OCI-LY7 (cell line): Measurements from ENCODE around the gene BOLA3. TPM values are rescaled to one million over a fixed set of nuclear protein-coding genes. Genes with fewer than 3 reads are reported as not detected.

Experiments used
- Bru-seq: library from RNA; stranded (reverse); fragments of 400-500 nt; gene quantifications from one replicate; lab custom pipeline; 2021; lab: Mats Ljungman, UMichigan
- BruChase-seq, 2 experiments: library from RNA; stranded (reverse); fragments of 400-500 nt; gene quantifications; one replicate each; lab custom pipeline; 2021; lab: Mats Ljungman, UMichigan
- BruUV-seq: library from RNA; stranded (reverse); fragments of 400-500 nt; replicated peaks from 2 replicates; lab custom pipeline; 2021; lab: Mats Ljungman, UMichigan
- CTCF ChIA-PET: fragments of 300-600 bp; sonication (Branson Sonifier 250); formaldehyde crosslinking; loops from one replicate; lab custom pipeline; 2022; ENCODE audit warnings: antibody characterized with exemption; ENCODE audit not compliant: unreplicated experiment; lab: Charles Lee
- POLR2A ChIA-PET: fragments of 300-600 bp; sonication (Branson Sonifier 250); formaldehyde crosslinking; loops from one replicate; lab custom pipeline; 2022; ENCODE audit warnings: antibody characterized with exemption; lab: Charles Lee
- DNase-seq: peaks from one replicate; pipeline ENCODE4 v3.0.0-alpha.2; 2015; ENCODE audit warnings: low spot score
- H2AFZ ChIP-seq: fragments of 200-600 bp; sonication (generic), shearing (Covaris generic); 2 replicates; pipeline ENCODE4 v1.6.1; 2014; ENCODE audit warnings: mild to moderate bottlenecking, antibody characterized with exemption, low read length, moderate library complexity
- H3K27ac ChIP-seq: fragments of 200-600 bp; sonication (generic); 2 replicates; pipeline ENCODE4 v1.5.1; 2014; ENCODE audit warnings: mixed run types, low read depth, mild to moderate bottlenecking, moderate library complexity, low read length, inconsistent platforms; ENCODE audit not compliant: poor library complexity, severe bottlenecking
- H3K36me3 ChIP-seq: fragments of 200-600 bp; sonication (generic); 2 replicates; pipeline ENCODE4 v1.6.1; 2014; ENCODE audit warnings: mild to moderate bottlenecking, antibody characterized with exemption, low read length, moderate library complexity, mixed read lengths; ENCODE audit not compliant: insufficient read depth
- H3K4me1 ChIP-seq: fragments of 200-600 bp; sonication (generic); 2 replicates; pipeline ENCODE4 v1.5.1; 2014; ENCODE audit warnings: mild to moderate bottlenecking, low read length; ENCODE audit not compliant: insufficient read depth, poor library complexity, severe bottlenecking
- H3K4me2 ChIP-seq: fragments of 200-600 bp; sonication (generic); 2 replicates; pipeline ENCODE4 v1.6.1; 2014; ENCODE audit warnings: mild to moderate bottlenecking, low read length
- H3K4me3 ChIP-seq: fragments of 200-600 bp; sonication (generic); 2 replicates; pipeline ENCODE4 v1.5.1; 2014; ENCODE audit warnings: mild to moderate bottlenecking, low read depth, low read length; ENCODE audit not compliant: poor library complexity, severe bottlenecking
- H3K79me2 ChIP-seq: fragments of 200-600 bp; sonication (generic); 2 replicates; pipeline ENCODE4 v1.6.1; 2016; ENCODE audit warnings: low read depth, mild to moderate bottlenecking, low read length, moderate library complexity, mixed read lengths; ENCODE audit not compliant: insufficient read depth
- H3K9me2 ChIP-seq: fragments of 200-600 bp; sonication (generic); 2 replicates; pipeline ENCODE4 v1.6.1; 2016; ENCODE audit warnings: mild to moderate bottlenecking, low read length, mixed read lengths; ENCODE audit not compliant: insufficient read depth
- H3K9me3 ChIP-seq: fragments of 200-600 bp; sonication (generic); 2 replicates; pipeline ENCODE4 v1.6.1; 2014; ENCODE audit warnings: mild to moderate bottlenecking, mixed run types, low read length, mixed read lengths
- H4K20me1 ChIP-seq: fragments of 200-600 bp; sonication (generic); 2 replicates; pipeline ENCODE4 v1.6.1; 2014; ENCODE audit warnings: mild to moderate bottlenecking, antibody characterized with exemption, low read length, moderate library complexity, mixed read lengths; ENCODE audit not compliant: insufficient read depth
- CTCF ChIP-seq: fragments of 200-600 bp; sonication (generic); conservative IDR thresholded peaks from 2 replicates; pipeline ENCODE4 v1.5.1; 2014; ENCODE audit warnings: mild to moderate bottlenecking, antibody characterized with exemption, low read length, moderate library complexity, mixed read lengths
- EZH2phosphoT487 ChIP-seq: fragments of 200-600 bp; sonication (generic); IDR thresholded peaks from 2 replicates; pipeline ENCODE4 v1.6.1; 2018; ENCODE audit warnings: low read depth, borderline replicate concordance, mild to moderate bottlenecking, mixed run types, antibody characterized with exemption, low read length, moderate library complexity, mixed read lengths
- intact Hi-C: fragments of 100-400 bp; cut with micrococcal nuclease; formaldehyde crosslinking; loops from one replicate; pipeline ENCODE4 v1.10.0; 2022; ENCODE audit not compliant: unreplicated experiment
- long read RNA-seq: library from polyadenylated mRNA; stranded (forward); transcript quantifications from one replicate; pipeline ENCODE4 v2.0.0, GENCODE V29; 2022
- total RNA-seq, 2 experiments: library from RNA; depleted of rRNA in 1 of 2; stranded (reverse); fragments of >200 nt in 1 of 2; shearing (Covaris generic) in 1 of 2; gene quantifications; 2 replicates each; pipeline ENCODE4 v1.2.3, GENCODE V29; 2014 to 2022

BOLA3 gene
- total RNA-seq (2014; rRNA removed; shearing (Covaris generic)) (33.6 and 45.8 TPM in 2 replicates), total RNA-seq (2022) (48.3 and 53.3 TPM in 2 replicates), Bru-seq, nascent RNA (percentile 57 among the genes with signal in this experiment), BruChase-seq, experiment 1, labeled RNA remaining after a 6-hour chase (percentile 56 among the genes with signal in this experiment), BruChase-seq, experiment 2, labeled RNA remaining after a 2-hour chase (percentile 51 among the genes with signal in this experiment)
- long read RNA-seq, transcript BOLA3-202 (4 exons, 639 nt) = major isoform, 53 of 82 reads
- long read RNA-seq, transcript BOLA3-201 (3 exons, 444 nt) = minor isoform, 25 of 82 reads
- long read RNA-seq, partial matches to known transcripts = 2 of 82 reads
- long read RNA-seq, other reads (novel, unspliced or antisense) = 1 of 82 reads

- intact Hi-C loops = loop anchor here (1.0 to 10.0 kb wide), 7 partner anchors 51 to 324 kb away; partner anchors contain the start of gene TET3
- TF ChIP-seq EZH2phosphoT487 (no peak), CTCF (peak; percentile 83)
- no peaks in the 10 kb centered on the region; the same call in 1 of the 2 replicates for H4K20me1 ChIP-seq
- H3K27ac ChIP-seq = peak within 1 kb of the TSS; percentile 47
- BruUV-seq = no TSS peak
- H3K4me1 ChIP-seq = peaks cover 24% of the 10 kb centered on the region
- no peaks in the 10 kb centered on the region for H3K9me3 ChIP-seq
- H3K9me2 ChIP-seq = no peaks in the 10 kb centered on the region
- peak within 1 kb of the TSS; percentile 74 for H3K4me3 ChIP-seq
- ChIA-PET CTCF (interaction anchor here (0.7 to 2.6 kb wide), 4 partner anchors 59 to 324 kb away, joined by 3 to 10 read pairs (median 4); no protein-coding TSS in a partner anchor), POLR2A (interaction anchor here (0.6 to 2.1 kb wide), 12 partner anchors 11 to 326 kb away, joined by 3 to 6 read pairs (median 3); partner anchors contain the start of genes DGUOK, MTHFD2 and STAMBP)
- peaks cover 32% of the 10 kb centered on the region for H3K36me3 ChIP-seq
- peak; percentile 91 for DNase-seq
- H3K4me2 ChIP-seq = peak within 1 kb of the TSS; percentile 83
- peaks cover 11% of the 10 kb centered on the region; the same call in 1 of the 2 replicates for H3K79me2 ChIP-seq
- H2AFZ ChIP-seq = peak within 1 kb of the TSS; percentile 81; the same call in 1 of the 2 replicates
Measured at GRCh38 chr2:74147727-74148456, at the start of gene BOLA3. Gene BOLA3 (minus strand): TSS chr2:74147912. CDS start chr2:74147874, 38 bp downstream.

- Histone ChIP-seq H3K79me2 (peaks cover 31% of the 10 kb centered on the region), H3K27ac (no peak overlapping the region), H3K4me2 (no peak overlapping the region), H4K20me1 (peaks cover 27% of the 10 kb centered on the region), H3K9me3 (no peaks in the 10 kb centered on the region), H3K9me2 (no peaks in the 10 kb centered on the region), H2AFZ (peak overlapping the region; percentile 64; the same call in 1 of the 2 replicates), H3K4me3 (no peak overlapping the region), H3K4me1 (peaks cover 40% of the 10 kb centered on the region), H3K36me3 (peaks cover 30% of the 10 kb centered on the region)
- POLR2A ChIA-PET = interaction anchor here (1.2 to 7.1 kb wide), 4 partner anchors 12 to 40 kb away, joined by 3 to 118 read pairs (median 12); partner anchors contain the start of gene MOB1A
- BruUV-seq = no TSS peak
- intact Hi-C loops = no loop called here
- no peak for DNase-seq
- CTCF ChIA-PET = no interaction called here
- TF ChIP-seq EZH2phosphoT487 (no peak), CTCF (no peak)
Measured at GRCh38 chr2:74197049-74197448, 49.3 kb upstream of the BOLA3 start.
